ENCODE data around the gene MEIS2.

- TF ChIP-seq, protein P1, sequence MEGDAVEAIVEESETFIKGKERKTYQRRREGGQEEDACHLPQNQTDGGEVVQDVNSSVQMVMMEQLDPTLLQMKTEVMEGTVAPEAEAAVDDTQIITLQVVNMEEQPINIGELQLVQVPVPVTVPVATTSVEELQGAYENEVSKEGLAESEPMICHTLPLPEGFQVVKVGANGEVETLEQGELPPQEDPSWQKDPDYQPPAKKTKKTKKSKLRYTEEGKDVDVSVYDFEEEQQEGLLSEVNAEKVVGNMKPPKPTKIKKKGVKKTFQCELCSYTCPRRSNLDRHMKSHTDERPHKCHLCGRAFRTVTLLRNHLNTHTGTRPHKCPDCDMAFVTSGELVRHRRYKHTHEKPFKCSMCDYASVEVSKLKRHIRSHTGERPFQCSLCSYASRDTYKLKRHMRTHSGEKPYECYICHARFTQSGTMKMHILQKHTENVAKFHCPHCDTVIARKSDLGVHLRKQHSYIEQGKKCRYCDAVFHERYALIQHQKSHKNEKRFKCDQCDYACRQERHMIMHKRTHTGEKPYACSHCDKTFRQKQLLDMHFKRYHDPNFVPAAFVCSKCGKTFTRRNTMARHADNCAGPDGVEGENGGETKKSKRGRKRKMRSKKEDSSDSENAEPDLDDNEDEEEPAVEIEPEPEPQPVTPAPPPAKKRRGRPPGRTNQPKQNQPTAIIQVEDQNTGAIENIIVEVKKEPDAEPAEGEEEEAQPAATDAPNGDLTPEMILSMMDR (conservative IDR thresholded peaks at IDR 0.05 in 1 of 2, IDR thresholded peaks at IDR 0.05 in 1 of 2; ENCODE audit: extremely low read depth in 1 of 2, insufficient read depth in 1 of 2, low read depth in 1 of 2, low read length in 2 of 2), result no peak
- TF ChIP-seq EZH2 (IDR thresholded peaks at IDR 0.05; ENCODE audit: borderline replicate concordance, low read length), result no peak
These were observed 66.0 kb downstream of the MEIS2 start for GRCh38 chr15:37034392-37034791.
